NCI-H2196 treated with DMSO at 0.1 percent for 48 hours (cell line): ENCODE results near the gene DUSP16.

ENCODE experiments used
- DNase-seq: peaks from one replicate; lab custom pipeline; 2025; ENCODE audit not compliant: unreplicated experiment; lab: John Stamatoyannopoulos, UW

DUSP16 gene

DNA sequence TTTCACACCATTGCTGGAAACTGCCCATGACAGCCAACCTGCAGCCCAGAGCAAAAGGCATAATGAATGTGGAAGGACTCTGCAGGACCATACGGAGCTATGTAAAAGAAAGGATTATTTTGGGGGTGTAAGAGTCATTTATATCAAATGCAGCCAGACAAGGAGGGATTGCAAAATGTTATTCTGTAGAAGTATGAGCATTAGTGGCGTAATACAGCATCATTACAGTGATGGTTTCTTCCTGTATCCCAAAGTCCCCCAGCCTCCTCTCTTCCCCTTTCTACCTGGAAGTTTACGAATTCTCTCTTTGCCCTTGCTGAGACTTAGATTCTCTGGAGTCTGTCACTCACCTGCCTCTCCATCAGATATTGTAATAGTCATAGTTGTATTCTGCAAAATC is 115.9 kb downstream of the DUSP16 start:
- no peak for DNase-seq

DNA sequence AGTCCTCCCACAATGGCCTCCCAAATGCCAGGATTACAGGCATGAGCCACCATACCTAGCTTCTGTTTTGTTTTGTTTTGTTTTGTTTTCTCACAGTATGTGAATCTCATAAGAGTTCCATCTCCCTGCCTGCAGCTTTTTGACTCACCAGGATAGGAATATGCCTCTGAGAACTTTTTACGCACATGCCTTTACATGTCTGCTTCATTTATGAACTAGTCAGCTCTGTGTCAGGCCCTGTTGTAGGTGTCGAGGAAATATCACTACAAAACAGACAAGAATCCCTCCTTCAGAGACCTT is 116.8 kb downstream of the DUSP16 start:
- DNase-seq: no peak

DNA sequence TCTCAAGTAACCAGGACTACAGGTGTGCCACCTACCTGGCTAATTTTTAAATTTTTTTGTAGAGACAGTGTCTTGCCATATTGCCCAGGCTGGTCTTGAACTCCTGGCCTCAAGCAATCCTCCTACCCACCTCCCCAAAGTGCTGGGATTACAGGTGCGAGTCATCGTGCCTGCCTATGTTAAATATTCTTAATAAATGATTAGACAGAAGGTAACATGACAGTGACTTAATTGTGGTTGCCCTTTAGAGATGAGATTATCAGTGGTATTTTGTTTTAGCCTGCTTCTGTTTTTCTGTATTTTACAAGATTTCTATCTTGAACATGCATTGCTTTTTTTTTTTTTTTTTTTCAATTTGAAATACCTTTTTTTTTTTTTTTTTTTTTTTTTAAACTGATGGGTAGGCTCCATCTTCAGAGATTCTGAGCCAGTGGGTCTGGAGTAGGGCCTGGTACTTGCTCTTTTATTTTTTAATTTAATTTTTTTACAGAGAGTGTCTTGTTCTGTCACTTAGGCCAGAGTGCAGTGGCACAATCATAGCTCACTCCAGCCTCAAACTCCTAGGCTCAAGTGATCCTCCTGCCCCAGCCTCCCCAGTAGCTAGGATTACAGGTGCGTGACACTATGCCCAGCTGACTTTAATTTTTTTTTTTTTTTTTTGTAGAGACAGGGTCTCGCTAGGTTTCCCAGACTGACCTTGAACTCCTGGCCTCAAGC is 117.3 kb downstream of the DUSP16 start:
- no peak for DNase-seq

DNA sequence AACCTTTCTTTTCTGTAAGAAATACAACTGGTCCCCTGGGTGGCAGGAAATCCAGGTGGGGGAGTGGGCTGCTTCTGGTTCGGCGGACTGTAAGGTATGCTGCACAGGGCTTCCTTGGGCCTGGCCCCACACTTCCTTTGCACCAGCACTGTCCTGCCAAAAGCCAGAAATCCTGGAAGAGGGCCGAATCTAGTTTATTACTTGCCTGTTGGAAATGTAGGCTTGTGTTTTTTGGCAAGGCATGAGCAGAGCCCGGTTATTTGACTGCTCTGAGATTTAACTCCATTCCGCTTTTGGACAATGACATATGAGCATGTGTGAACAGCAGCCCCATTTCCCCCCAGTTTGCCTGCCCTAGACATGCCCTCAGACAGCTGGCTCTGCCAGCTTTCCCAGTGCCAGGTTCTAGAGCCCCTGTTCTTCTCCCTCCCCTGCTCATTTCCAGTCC is 119.2 kb downstream of the DUSP16 start:
- no peak for DNase-seq

DNA sequence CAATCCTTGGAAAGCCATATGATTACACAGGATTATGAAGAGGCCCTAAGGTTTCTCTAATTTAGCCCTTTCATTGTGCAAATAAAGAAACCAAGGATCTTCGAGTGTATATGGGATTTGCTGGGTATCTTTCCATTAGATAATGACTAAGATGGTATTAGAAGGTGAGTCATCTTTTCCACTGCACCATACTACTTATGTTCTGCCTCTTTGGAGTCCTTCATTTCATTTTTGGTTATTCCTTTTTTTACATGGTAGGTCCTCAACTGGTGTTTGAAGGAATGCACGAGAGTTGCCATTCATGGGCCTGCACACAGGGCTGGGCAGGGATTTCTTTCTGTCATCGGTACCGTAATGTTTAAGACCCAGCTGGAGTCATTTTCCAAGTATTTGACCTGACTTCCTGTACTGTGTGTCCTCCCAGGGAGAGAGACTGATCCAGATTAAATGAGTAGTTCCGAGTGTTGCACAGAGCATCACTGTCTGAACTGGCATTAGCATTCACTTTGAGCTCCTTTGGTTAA is 120.1 kb downstream of the DUSP16 start:
- DNase-seq: no peak

DNA sequence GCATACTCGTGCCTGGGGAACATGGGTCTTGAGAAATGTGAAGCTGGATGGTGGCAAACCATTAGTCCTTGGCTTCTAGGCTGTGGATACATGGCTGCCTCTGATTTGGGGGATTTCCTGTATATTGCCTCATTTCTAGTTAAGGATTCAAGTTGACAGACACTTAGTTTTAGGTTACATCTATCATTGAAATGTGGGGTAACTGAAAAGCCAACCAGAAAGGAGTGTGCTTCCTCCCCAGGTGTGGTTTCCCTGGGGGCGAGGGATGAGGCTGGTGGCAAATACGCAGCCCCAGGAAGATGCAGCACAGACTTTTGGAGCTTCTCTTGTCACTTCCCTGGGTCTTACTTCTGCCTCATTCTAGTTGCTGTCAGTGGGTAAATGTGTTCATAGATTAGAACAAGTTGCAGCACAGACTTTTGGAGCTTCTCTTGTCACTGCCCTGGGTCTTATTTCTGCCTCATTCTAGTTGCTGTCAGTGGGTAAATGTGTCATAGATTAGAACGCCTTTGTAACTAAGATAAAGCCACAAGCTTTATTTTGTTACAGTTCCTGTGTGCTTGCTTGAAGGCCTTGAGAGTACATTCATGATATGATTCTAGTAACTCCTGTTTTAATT is 120.7 kb downstream of the DUSP16 start:
- DNase-seq: no peak

DNA sequence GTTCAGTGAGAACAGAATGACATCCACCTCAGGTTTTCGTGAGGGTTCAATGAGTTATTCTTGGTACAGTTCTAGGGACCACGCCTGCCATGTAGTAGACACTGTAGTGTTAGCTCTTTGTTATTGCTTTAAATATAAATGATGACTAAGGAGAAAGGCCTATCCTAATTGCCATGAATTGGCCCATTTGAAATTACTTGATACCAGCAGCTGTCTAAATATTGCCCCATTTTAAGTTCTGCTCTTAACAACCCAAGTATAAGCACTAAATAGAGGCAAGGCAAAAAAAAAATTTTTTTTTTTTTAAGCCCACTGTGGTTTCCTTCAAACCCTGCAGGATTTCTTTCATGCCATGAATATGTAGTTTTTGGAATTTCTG is 121.2 kb downstream of the DUSP16 start:
- no peak for DNase-seq

DNA sequence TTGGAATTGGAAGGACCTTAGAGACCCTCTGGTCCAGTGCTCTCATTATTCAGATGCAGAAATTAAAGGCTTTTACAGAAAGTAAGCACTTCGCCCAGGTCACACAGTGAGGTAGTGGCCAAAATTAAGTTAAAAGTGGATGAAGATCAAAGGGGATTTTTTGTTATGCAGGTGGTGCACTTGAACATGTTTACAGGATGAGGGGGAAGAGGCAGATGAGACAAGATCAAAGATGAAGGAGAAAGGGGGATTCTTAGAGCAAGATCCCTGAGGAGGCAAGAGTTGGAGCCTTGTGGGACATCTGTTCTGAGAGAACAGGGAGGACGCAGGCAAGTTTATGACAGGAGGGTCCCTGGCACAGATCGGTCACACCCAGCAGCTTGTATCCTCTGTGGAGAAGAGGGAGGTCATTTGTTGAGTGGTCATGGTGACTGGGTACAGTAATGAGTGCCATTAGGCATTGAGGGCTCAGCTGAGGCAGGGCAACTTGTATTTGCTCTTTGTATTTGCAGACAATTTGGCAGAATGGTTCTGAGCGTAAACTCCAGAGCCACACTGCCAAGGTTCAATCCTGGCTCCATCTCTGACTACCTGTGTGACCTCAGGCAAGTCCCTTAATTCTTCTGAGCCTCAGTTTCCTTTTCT is 121.8 kb downstream of the DUSP16 start:
- no peak for DNase-seq

DNA sequence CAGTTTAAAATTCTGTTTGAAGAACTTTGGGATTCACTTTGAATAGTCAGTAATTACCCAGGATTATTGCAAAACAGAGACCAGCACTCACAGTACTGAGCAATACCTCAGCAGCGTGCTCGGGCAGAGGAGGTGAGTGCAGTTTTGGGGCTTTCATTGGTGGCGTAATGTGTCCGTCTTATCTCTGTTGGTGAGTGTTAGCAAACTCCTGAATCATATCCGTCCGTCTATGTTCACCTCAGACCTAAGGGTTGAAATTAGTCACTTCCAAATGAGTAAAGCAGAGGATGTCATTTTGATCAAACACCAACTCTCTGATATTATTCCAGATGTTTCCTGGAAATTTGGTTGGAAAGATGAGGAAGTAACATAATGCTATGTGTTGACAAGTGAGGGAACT is 123.0 kb downstream of the DUSP16 start:
- no peak for DNase-seq

DNA sequence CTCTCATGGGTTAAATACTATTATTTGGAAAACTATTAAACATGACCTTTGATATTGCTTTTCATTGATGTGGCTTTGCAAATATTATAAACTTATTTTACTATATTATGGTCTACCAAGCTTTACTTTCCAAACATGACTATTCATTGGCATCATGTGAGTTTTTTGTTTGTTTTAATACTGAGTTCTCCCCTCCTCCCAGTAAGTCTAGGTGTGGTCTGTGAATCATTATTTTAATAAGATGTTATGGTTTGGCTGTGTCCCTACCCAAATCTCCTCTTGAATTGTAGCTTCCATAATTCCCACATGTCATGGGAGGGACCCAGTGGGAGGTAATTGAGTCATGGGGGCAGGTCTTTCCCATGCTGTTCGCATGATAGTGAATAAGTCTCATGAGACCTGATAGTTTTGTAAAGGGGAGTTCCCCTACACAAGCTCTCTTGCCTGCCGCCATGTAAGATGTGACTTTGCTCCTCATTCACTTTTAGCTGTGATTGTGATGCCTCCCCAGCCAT is 125.8 kb downstream of the DUSP16 start:
- no peak for DNase-seq

DNA sequence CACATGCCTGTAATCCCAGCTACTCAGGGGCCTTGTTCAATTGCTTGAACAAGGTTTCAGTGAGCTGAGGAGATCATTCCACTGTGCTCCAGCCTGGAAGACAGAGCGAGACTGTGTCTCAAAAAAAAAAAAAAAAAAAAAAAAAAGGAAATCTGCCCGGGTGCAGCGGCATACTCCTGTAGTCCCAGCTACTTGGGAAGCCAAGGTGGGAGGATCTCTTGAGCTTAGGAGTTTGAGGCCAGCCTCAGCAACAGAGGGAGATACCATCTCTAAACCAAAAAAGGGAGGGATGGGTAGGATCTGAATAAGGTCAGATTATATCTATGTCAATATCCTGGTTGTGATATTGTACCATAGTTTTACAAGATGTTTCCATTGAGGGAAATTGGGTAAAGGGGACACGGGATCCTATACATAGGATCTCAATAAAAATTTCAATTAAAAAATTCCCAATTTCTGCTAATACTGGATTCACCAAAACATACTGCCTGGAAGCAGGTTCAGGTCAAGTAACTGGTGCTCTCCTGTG is 129.4 kb downstream of the DUSP16 start:
- DNase-seq: no peak

DNA sequence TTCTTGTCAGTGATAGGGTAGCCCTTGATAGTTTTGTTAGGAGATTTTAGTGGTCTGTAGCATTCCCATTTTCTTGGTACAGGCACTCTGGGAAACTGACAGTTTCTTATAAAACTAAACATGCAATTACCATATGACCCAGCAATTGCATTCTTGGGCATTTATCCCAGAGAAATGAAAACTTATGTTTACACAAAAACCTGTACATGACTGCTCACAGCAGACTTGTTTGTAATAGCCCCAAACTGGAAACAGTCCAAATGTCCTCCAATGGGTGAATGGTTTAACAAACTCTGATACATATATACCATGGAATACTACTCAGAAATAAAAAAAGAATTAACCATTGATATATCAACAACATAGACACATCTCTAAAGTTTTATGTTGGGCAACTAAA is 130.3 kb downstream of the DUSP16 start:
- DNase-seq: no peak

DNA sequence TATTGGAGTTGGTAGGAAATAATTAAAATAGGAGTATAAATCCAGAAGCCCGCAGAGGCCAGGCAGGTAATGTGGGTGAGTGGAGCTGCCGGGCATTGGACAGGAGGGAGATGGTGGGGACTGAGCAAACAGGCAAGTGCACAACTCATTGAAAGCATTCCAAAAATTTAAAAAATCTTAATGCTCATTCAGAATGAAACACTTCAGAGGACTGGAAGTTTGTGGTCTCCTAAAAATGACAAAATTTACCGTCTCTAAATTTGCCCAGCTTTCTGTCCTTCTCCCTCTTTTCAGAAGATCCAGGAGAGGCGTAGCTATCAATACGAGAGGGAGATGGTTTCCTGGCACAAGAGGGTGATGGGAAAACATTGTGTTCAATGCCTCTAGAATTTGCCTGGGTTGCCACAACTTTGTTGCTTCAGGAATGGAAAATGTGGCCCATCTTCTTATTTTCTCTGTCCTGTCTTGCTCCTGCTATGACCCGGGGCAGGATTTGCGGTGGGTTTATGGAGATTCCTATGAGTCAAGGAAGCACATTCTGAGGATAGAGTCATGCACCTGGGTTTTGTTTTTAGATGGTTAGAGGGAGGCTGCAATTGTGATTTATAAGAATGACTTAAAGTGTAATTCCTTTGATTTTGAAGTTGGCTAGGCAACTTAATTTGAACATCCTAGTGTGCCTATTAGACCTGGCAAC is 133.6 kb downstream of the DUSP16 start:
- DNase-seq: no peak

DNA sequence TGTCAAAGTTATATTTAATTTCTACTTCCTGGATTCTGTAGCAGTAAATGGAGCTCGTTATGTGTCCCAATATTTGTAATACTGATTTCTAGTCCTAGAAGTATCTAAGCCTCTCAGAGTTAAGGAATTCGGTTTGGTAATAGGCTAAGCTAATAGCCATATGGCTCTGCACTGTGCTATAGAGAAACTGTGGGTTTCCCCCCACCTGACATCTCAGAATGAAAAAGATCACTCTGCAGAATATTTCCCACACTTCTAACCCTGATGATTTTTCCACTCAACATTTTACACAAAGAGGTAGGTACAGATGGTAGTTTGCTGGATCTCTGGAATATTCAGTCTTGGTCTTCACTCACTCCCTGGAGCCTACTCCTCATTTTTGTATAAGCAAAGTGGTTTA is 134.6 kb downstream of the DUSP16 start:
- DNase-seq: no peak

DNA sequence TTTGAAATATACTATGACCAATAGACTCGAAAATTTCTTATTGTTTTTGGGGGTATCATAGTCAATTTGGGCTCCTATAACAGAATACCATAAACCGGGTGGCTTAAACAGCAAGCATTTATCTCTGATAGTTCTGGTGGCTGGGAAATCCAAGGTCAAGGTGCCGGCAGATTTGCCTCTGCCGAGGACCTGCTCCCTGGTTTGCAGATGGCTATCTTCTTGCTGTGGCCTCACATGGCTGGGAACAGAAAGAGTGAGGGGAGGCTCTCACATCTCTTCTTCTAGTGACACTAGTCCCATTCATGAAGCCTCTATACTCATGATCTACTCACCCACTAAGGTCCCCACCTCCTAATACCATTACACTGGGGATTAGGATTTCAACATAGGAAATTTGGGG is 135.1 kb downstream of the DUSP16 start:
- no peak for DNase-seq

DNA sequence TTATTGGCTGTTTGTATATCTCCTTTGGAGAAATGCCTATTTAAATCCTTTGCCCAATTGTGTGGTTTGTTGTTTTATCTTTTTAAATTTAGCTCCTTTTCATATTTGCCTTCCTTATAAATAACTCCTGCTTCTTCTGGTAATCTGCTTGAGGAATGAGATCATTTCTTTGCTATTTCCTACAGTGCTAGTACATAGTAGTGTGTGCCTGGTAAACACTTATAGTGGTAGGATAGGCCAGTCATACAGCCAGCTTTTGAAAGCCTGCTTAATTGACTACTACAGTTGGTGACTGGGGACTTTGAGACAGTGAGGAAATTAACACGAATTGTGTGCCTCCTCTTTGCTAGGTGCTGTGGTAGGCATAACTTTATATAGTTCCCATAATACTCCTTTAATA is 137.0 kb downstream of the DUSP16 start:
- DNase-seq: no peak

DNA sequence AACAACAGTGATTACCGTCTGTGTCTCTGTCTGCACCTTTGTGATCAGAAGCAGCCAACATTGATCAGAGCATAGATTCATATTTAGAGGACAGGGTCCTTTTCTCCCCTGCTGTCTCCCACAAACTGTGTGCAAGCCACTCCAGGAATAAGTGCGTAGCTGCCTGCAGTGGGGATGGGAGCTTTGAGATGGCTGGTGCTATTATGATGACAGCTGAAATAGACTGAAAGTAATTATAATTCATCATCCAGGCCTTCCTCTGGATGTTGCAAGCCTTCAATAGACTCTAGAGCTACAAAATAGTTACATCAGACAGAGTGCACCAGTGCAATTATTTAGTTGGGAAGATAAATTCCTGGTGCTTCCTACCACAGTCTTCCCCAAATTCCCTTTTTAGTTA is 137.7 kb downstream of the DUSP16 start:
- DNase-seq: no peak
